GM19328 (cell line): Measurements from ENCODE around the gene TOMM34.

Source experiments
- ATAC-seq: cut with Tn5 transposase; IDR thresholded peaks from one replicate; pipeline ENCODE4 v1.9.1; 2021; ENCODE audit warnings: mild to moderate bottlenecking, moderate library complexity; ENCODE audit not compliant: unreplicated experiment

TOMM34 gene

DNA sequence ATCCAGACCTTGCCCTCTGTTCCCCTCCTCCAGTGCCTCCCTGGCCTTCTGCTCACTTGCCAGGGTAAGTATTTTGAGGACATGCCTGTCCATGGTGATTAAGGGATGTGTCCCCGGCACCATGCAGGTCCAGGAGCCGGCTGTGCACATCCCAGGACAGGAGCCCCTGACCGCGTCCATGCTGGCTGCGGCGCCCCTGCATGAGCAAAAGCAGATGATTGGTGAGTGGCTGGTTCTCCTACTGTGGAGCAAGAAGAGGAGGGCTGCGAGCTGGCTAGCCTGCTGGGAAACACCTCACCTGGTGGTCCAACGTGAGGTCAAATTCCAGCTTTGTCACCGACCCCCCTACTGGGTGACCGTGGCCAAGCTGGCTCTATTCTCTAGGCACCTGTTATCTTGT is 23.7 kb downstream of the TOMM34 start:
- ATAC-seq: no peak

DNA sequence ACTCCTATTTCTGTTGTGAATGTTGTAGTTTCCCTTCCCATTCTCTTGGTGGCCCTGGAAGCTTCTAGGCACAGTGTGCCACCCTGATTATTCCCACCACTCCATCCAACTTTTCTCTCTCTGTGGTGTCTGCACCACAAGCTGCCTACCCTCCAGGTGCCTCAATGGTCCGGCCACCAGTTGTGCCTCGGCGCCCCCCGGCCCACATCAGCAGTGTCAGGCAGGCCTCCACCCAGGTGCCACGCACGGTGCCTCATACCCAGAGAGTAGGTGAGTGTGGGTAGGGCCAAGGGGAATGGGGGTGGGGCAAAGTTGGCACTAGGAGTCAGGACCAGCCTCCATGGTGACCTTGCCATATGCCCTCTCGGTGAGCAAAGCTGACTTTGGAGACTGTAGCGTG is 27.3 kb downstream of the TOMM34 start:
- no peak for ATAC-seq

DNA sequence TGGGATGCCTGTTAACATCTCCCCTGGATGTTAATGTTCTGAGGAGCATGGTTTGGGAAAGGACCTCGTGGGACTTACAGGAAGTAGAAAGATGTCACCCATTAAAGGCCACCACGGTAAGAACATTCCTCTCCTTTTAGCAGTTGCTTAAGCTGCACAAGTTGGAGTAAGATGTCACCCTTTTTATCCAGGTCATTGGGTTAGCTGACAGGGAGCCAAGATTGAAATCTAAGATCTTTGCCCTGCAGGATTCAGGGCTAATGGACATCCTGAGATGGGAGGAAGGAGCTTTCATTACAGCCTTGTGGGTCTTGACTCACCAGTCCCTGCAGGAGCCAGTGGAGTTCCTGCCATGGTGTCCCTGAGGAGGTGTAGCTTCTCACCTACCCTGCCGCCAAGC is 28.3 kb downstream of the TOMM34 start:
- no peak for ATAC-seq

DNA sequence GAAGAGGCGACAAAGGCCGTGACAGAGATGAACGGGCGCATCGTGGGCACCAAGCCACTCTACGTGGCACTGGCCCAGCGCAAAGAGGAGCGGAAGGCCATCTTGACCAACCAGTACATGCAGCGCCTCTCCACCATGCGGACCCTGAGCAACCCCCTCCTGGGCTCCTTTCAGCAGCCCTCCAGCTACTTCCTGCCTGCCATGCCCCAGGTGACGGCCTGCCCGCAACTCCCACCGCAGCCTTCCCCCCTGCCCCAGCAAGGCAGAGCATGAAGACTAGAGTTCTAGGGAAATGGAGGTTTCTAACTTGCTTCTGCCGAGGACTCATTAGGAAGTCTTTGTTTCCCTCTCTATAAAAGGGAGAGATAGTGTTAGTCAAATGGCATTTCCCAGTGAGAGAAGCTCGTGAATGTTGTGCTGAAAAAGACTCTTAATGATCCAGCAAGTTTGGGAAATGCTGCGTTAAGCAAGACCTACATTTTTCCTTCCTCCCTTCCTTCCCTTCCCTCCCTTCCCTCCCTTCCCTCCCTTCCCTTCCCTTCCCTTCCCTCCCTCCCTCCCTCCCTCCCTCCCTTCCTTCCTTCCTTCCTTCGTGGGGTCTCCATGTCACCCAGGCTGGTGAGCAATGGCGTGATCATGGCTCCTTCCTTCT is 29.6 kb downstream of the TOMM34 start:
- no peak for ATAC-seq

DNA sequence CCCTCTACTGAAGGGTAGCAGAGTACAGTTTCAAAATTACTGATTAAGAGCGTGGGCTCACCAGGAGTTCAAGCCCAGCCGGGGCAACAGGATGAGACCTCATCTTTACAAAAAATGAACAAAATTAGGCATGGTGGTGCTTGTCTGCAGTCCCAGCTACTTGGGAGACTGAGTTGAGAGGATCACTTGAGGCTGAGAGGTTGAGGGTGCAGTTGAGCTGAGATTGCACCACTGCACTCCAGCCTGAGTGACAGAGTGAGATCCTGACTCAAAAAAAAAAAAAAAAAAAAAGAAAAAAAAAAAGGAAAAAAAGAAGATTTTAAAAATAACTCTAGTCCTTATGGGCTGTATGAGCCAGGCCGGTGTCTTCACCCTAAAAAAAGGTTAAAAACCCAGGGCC is 31.6 kb downstream of the TOMM34 start:
- no peak for ATAC-seq

DNA sequence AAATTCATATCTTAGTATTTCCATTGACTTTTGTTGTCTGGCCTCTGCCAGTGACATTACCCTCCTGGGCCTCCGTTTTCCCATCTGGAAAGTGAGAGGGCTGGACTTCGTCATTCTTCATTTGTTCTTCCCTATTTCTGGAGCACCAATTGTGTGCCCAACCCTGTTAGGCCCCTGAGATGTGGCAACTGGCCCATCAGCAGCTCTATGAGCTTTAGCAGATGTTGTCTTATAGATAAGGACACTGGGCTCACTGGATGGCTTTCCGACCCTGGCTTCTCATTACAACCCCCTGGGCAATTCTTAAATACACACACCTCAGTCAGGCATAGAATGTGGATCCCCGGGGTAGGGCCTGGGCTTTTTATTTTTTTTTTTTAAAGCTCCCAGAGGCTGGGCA is 35.7 kb downstream of the TOMM34 start:
- no peak for ATAC-seq

DNA sequence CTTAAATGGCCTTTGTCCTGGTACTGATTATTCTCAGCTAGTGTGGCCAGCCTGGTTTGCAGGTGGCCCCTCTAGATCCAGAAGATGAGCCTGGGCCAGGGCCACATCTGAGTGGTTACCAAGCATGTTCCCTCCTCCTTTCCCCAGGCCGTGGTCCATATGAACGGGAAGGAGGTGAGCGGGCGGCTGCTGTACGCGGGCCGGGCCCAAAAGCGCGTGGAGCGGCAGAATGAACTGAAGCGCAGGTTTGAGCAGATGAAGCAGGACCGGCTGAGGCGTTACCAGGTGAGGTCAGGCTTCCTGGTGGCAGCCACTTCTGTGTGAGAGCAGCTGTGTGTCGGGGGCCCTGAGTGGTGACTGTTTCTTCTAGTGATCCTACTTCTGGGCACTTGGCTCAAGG is 38.8 kb downstream of the TOMM34 start:
- ATAC-seq: no peak

DNA sequence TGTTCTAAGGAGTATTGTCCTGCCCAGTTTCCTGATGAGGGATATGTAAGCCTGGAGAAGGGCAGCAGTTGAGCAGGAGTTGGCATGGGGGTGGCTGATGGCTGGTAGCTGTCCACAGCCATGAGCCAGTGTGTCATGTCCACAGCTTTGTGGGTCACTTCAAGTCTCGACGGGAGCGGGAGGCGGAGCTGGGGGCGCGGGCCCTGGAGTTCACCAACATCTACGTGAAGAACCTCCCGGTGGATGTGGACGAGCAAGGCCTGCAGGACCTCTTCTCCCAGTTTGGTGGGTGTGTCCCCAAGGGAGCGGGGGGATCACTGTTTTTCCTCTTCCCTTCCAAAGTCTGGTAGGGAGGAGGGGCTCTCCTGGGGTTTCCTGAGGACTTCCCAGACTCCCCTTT is 41.4 kb downstream of the TOMM34 start:
- no peak for ATAC-seq

DNA sequence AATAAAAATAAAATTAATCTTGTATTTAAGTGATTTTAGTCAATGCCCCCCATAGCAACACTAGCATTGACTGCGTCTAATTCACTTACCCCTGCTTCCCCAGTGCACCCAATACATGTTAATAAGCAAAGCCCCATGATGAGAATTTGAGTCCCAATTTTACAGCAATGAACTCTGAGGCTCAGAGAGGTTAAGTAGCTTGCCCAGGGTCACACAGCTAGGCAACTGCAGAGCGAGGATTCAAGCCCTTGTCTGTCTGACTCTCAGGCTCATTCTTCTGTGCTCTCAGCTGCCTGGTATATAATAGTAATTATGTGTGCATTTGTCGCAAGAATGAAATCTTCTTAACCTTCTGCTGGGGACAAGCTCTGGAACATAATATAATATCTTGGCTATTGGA is 41.9 kb downstream of the TOMM34 start:
- no peak for ATAC-seq

DNA sequence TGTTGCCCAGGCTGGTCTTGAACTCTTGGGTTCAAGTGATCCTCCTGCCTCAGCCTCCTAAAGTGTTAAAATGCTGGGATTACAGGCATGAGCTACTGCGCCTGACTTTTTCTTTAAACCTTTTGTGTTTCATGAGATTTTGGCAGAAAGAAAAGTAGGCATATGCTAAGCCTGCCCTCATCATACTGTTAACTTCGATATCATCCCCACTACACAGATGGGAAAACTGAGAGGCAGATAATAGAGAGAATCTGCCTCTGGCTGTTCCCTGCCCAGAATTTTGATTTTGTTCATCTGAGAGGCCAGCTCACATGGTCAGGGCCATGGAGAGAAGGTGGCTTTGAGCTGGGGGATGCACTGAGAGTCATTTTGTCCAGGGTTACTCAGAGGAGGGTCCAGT is 42.8 kb downstream of the TOMM34 start:
- no peak for ATAC-seq

DNA sequence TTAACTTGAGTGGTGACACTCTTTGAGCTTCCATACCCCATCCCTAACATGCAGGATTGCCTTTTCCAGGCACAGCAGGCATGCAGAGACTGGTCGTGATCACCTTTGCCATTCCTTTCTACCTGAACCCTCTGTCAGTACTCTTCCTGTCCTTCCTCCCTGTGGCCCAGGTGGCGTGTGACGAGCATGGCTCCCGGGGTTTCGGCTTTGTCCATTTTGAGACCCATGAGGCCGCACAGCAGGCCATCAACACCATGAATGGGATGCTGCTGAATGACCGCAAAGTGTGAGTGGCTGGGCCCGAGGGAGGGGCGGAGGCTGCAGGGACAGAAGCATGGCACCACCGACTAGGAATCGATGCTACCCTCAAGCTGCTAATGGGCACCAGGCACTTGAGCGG is 43.6 kb downstream of the TOMM34 start:
- ATAC-seq: no peak

DNA sequence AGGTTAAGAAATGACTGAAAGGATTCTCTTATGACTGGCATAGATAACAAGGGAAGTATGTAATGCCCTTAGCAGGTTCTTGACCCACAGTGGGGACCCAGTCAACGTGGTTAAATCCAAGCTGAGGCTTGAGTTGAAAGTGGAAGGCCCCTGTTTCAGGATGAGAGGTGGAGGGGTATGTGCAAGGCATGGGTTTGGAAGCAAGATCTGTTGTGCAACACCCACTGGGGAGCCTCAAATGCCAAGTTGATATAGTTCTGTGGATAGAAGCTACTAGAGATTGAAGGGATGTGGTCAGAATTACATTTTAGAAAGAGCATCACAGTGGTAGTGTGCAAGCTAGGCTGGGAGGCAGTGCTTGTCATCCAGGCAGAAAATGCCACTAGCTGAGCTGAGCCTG is 45.3 kb downstream of the TOMM34 start:
- no peak for ATAC-seq

DNA sequence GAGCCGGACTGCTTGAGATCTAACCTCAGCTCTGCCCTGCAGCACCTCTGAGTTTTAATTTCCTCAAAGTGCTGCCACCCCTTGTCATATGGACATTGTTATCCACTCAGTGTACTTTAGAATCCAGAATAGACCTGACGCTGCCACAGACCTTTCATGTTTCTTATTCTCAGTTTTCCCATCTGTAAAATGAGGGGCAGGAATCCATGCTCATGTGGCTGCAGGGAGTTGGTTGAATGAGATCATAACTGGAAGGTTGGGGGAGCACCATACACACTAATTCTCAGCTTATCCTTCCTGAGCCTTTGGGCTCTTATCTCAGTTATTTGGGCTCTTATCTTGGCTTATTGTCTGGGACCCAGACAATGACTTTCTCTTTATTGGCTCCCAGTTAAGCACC is 48.0 kb downstream of the TOMM34 start:
- no peak for ATAC-seq

DNA sequence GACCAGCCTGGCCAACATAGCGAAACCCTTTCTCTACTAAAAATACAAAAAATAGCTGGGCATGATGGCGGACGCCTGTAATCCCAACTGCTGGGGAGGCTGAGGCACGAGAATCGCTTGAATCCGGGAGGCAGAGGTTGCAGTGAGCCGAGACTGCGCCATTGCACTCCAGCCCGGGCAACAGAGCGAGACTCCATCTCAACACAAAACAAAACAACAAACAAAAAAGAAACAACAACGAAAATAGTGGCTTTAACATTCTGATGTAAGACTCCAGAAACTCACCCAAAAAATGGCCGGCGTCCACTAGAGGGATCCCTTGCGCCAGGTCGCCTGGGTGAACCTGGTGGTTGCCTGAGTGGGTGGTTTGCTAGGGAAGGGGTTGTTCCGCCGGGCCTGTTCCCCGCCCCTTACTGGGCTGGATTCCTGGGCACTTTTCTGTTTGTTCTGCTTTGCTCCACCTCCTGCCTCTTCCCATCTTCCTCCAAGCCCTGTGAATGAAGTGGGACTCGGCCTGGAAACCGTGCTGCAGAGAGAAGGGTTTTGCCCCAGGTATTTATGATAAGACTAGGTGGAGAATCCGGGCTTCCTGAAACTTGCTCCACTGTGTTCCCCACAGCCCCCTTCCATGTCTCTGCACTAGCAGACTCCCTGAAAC is 48.8 kb downstream of the TOMM34 start:
- no peak for ATAC-seq

DNA sequence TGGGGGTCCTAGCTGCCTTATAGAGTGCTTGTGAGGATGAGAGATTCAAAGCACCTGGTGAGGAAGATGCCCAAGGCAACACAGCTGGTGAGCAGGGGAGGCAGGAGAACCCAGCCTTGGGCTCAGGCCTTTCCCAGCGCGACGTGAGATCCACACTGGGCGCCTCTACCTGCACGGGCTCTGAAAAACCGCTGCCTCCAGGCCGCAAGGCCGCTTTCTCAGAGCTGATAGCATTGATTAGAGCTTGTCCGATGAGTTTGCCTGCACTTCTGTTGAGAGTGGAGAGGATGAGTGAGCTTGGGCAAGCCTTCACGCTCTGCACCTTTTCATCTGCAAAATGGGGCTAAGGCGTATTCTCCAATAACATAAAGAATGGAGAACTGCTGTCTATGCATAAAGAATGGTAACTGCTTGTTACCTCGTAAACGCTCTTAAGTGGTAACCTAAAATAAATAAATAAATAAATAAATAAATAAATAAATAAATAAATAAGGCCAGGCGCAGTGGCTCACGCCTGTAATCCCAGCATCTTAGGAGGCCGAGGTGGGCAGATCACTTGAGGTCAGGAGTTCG is 49.4 kb downstream of the TOMM34 start:
- no peak for ATAC-seq

DNA sequence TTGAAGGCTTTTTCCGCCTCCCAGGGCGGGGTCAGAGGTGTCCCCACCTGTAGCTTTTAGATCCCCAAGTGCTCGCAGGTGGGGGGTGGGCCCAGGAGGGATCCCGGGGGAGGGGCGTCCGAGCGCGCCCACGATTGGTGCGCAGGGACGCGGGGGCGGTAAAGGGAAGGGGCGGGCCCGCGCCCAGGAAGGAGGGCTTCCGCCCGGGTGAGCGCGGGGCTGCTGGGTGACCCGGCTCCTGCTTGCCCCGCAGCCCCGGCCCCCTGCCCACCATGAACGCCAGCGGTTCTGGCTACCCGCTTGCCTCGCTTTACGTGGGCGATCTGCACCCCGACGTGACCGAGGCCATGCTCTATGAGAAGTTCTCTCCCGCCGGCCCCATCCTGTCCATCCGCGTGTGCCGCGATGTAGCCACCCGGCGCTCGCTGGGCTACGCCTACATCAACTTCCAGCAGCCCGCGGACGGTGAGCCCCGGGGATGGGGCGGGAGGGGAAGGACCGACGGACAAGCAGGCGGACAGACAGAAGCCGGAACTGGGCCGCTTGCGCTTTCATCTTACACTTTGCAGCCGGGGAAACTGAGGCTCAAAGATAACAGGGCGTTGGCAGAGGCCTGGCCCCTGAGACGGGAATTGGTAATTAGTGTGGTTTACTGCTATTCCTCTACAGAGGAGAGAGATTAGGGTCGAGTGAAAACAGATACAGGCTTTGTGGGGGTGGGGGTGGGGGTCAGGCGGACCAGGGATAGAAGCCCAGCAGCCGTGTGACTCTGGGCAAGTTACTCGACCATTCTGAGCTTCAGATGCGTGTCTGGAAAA is 50.1 kb downstream of the TOMM34 start, which contains the start of gene PABPC1L:
Gene PABPC1L, plus strand, starts transcription at position 189 of the 818 bp plus-strand sequence. Its CDS starts 84 bp downstream, at position 273.
- ATAC-seq: peak; percentile 69

DNA sequence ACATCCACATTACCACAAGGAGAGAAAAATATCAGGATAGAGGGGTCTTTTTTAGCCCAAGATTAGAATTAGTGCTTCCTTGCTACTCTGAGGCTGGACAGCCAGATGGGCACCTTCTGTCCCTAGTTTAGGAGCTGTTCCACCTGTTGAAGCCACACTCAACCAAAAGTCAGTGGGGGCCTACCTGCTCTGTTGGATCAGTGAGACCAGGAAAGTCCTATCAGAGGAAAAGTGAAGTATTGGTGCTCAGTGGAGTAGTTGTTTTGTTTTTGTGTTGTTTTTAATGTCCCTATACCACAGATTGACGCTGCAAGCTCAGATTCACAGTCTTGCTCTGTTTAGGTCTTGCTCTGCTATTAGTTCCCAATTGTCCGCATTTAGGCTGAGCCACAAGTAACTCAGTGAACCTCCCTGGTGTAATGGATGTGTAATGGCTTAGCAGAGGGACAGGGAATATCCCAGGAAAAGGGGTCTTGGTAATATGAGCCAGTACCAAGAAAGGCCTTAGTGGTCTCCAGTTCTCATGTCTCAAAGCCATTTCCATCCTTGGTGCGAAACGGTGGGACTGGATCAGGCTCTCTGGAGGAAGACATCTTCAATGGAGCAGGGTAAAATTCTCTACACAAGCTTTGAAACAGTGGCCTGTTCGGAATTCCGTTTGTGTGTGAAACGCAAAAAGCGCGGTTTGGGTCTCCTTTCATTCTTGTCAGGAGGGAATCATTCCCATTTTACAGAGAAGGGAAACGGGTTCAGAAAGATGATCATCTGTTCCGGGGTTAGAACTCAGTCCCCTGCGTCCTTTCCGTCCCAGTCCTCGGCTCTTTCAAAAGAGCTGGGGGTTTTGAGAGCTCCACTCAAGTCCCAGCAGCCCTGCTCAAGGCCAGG is 51.0 kb downstream of the TOMM34 start:
- no peak for ATAC-seq

DNA sequence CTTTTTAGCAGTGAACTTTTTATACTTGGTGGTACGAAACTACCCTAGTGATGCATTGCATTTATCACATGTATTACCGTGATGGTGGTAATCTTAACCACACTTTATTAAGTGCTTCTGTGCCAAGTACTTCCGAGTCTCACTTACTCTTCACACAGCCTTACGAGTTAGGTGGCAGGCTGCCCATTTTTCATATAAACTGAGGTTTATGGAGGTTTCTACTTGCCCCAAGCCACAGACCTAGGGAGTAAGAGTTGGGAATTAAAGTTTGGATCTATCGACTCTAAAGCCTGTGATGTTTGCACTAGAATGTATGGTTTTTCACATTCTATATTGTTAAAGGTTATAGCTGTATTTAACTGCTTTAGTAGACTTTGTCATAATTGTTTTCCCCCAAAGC is 55.8 kb downstream of the TOMM34 start:
- no peak for ATAC-seq

DNA sequence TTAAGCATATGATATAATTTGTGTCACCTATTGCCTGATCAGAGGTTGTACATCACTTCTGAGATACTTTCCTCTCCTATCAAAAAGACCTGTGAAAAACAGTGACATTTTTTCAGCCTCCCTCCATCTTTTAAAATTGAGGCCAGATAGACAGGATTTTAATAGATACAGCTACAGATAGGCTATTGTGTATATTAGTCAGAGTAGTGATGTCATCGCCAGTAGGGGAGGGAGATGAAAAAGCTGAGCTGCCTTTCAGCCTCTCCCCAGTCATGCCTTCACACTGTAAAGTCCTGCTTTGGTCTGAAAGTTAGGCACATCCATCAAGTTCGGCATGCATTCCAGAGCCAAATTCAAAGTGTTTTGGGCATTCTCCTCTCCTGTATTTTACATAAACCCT is 58.2 kb downstream of the TOMM34 start:
- ATAC-seq: no peak

DNA sequence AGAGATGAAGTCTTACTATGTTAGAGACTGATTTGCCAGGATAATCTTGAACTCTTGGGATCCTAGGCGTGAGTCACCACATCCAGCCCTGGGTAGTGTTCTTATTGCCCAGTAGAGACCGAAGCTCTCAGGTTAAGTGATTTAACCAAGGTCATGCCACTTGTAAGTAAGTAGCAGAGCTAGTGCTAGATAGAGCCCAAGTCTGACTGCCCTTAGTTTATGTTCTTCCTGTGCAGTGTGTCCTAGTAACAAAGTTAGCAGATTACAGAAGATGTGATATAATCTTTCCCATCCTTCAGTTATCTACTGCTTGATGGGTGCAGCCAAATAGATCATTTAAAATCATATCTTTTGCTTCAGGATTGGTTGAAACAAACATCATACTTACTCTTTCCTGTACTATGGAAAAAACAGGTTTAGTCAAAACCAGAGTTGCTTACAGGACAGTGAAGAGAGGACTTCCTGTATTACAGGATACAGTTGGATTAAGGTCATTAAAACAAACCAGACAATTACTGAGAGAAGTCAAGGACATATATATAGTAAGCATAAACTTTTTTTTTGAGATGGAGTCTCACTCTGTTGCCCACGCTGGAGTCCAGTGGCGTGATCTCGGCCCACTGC is 59.9 kb downstream of the TOMM34 start:
- ATAC-seq: no peak
